ENCODE results near the gene INPP4A.

Gene INPP4A

DNA sequence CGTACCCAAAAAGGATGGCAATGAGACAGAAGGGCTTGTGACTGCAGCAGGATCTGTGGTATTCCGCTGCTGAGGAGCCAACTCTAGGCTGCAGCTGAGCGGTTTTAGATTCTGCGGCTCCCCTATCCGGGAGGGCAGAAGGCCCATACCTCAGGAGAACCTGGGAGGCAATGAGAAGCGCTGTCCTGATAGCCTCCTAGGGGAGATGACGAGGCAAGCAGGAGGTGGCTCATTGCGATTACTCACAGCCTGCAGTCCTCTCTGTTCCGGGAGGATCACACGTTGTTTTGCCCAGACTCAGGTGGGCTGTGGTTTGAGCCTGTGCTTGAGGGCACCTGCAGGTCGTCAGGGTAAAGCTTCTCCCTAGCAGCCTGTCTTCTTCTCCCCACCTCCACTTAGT is 98.6 kb downstream of the INPP4A start:
- H3K9ac ChIP-seq: no peak overlapping the region
- no peaks in the 10 kb centered on the region for H4K20me1 ChIP-seq
- no peaks in the 10 kb centered on the region for H3K9me3 ChIP-seq
- peaks cover 65% of the 10 kb centered on the region for H3K36me3 ChIP-seq
- no peaks in the 10 kb centered on the region for H3K27me3 ChIP-seq
- no peak for TF ChIP-seq Cebpa-rat (IDR thresholded peaks at IDR 0.05)
- H3K4me2 ChIP-seq: no peak overlapping the region
- H3K27ac ChIP-seq: no peak overlapping the region
- peaks cover 23% of the 10 kb centered on the region for H3K4me1 ChIP-seq
- H3K4me3 ChIP-seq: no peak overlapping the region

DNA sequence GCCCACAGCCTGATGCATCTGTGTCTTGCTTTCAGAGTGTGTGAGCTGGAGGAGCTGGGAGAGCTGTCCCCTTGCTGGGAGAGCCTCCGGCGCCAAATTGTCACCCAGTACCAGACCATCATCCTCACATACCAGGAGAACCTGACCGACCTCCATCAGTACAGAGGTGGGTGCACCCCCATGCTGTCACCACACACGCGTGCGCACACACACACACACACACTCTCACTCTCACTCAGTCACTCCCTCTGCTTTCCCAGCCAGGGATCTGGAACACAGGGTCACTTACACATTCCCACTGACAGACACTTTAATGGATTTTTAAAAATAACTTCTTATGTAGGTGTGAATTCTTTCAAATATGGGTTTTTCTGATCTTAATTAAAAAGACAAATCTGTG is 99.2 kb downstream of the INPP4A start:
- Histone ChIP-seq H3K27me3 (no peaks in the 10 kb centered on the region), H3K4me2 (no peak overlapping the region), H3K4me3 (no peak overlapping the region), H3K4me1 (peaks cover 29% of the 10 kb centered on the region), H4K20me1 (no peaks in the 10 kb centered on the region), H3K9ac (no peak overlapping the region), H3K27ac (no peak overlapping the region), H3K36me3 (peaks cover 58% of the 10 kb centered on the region), H3K9me3 (no peaks in the 10 kb centered on the region)
- no peak for TF ChIP-seq Cebpa-rat (IDR thresholded peaks at IDR 0.05)

DNA sequence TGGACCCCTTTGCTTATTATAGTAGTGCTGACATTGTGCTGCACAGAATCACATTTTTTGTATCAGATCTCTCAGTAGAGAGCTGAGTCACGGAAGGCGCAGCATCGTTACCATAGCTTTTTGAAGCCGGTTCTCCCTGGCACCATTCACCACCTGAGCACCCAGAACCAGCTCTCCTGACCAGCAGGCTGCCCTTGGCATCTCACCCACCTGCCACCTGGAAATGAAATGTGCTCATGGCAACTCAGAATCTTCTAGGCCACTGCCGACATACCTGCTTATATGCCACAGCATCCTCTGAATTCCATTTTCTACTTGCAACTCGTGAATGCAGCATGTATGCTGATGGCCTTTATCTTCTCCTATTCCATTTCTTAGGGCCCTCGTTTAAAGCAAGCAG is 100.9 kb downstream of the INPP4A start:
- H3K9me3 ChIP-seq: no peaks in the 10 kb centered on the region
- no peaks in the 10 kb centered on the region for H3K27me3 ChIP-seq
- peaks cover 41% of the 10 kb centered on the region for H3K36me3 ChIP-seq
- H3K4me2 ChIP-seq: no peak overlapping the region
- no peak overlapping the region for H3K27ac ChIP-seq
- no peaks in the 10 kb centered on the region for H4K20me1 ChIP-seq
- no peak overlapping the region for H3K4me3 ChIP-seq
- TF ChIP-seq Cebpa-rat (IDR thresholded peaks at IDR 0.05): no peak
- H3K4me1 ChIP-seq: peaks cover 41% of the 10 kb centered on the region
- no peak overlapping the region for H3K9ac ChIP-seq

DNA sequence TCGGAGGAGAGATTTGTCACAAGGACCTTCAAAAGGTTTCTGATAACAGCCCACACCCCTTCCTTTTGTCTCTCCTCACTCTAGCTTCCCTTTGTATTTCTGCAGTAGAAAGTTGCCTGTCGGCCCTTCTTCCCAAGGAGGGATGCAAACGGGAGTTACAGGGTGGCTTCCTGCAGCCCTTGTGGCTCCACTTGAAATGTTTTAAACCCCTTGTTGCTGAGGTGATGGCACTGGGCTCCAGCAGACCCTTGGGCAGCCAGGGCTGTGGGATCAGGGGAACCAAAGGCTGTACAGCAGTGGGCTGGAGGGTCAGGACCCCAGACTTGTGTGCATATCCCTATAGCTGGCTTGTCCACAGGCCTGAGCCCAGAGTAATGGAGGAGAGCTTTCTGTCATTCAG is 101.5 kb downstream of the INPP4A start:
- H4K20me1 ChIP-seq: no peaks in the 10 kb centered on the region
- H3K36me3 ChIP-seq: peaks cover 40% of the 10 kb centered on the region
- no peaks in the 10 kb centered on the region for H3K27me3 ChIP-seq
- no peak overlapping the region for H3K27ac ChIP-seq
- no peak overlapping the region for H3K4me3 ChIP-seq
- TF ChIP-seq Cebpa-rat (IDR thresholded peaks at IDR 0.05): no peak
- no peaks in the 10 kb centered on the region for H3K9me3 ChIP-seq
- no peak overlapping the region for H3K9ac ChIP-seq
- no peak overlapping the region for H3K4me2 ChIP-seq
- H3K4me1 ChIP-seq: peaks cover 46% of the 10 kb centered on the region

DNA sequence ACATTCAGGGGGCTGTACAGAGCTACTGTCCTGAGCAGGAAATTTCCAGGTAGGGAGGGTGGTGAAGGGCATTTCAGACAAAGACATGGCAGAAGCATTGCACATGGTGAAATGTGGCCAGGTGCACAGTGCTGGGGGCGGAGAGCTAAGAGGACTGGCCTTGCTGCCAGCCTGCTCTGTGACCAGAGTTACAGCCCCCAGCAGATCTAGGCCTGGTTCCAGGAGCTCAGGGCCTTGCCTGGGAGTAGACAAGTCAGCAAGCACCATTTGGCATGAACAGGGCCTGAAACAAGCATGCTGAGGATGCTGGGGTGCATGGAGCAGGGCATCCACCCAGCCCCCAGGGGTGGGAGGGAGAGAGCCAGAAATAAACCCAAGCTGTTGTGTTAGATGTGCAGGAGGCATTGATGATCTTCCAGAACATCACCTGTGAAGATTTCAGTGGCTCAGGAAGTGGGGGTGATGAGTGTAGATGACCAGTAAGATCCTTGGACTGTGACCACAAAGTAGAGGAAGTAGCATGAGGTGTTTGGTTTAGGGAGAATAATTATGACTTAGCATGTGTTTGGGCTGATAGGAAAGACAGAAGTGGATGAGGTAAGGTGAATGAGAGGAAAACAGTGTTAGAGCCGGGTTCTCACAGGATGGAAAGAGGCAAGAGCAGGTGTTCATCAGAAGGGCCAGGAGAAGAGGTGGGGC is 102.6 kb downstream of the INPP4A start:
- no peaks in the 10 kb centered on the region for H3K9me3 ChIP-seq
- peak overlapping the region; percentile 70 for H3K4me2 ChIP-seq
- H3K4me1 ChIP-seq: peaks cover 49% of the 10 kb centered on the region
- 0 out of 2 replicates have a peak overlapping the region, but pooled peaks have one; percentile 35 for H3K27ac ChIP-seq
- no peak for TF ChIP-seq Cebpa-rat (IDR thresholded peaks at IDR 0.05)
- H3K36me3 ChIP-seq: peaks cover 47% of the 10 kb centered on the region
- no peaks in the 10 kb centered on the region for H4K20me1 ChIP-seq
- H3K9ac ChIP-seq: no peak overlapping the region
- no peak overlapping the region for H3K4me3 ChIP-seq
- H3K27me3 ChIP-seq: no peaks in the 10 kb centered on the region

DNA sequence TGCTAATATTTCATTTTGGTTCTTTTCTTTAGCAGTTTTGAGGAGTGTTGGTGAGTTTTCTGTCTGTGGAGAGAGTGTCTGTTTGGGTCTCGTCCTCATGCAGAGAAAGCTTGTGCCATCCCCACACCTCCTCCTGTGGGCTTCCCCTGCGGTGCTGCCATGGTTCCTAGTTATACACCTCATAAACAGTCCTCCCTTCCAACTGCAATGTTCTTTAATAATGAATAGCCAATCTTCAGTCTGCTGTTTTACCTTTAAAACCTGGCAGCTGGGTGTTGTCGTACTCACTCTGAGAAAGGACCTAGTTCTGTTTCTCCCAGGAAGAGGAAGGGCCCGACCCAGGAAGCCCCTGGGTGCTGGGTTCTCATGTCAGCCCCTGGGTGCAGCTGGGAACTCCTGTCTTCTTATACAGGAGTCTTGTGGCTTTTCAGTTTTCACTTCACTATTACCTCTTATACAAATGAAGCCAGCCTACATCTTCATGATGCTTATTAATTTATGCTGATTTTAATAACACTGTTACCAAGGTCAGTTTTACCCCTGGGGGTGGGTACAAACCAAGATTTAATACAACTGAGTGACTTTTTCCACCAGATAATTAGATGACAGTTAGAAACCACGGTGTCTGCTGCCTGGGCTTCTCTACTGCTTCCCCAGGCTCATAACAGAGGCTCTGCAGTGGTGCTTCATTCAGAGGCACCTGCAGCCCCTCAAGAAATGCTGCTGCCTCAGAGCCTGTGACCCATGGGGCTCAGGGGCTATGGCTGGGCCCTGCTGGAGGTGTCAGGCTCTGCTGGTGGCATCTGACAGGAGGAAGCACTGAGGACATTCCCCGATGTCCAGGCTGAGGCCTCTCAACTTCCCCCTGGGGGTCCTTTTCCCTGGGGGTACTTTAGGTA is 104.5 kb downstream of the INPP4A start:
- no peaks in the 10 kb centered on the region for H3K27me3 ChIP-seq
- no peak overlapping the region for H3K4me3 ChIP-seq
- H3K4me2 ChIP-seq: peak overlapping the region; percentile 70
- H3K9me3 ChIP-seq: no peaks in the 10 kb centered on the region
- peaks cover 56% of the 10 kb centered on the region for H3K4me1 ChIP-seq
- H3K36me3 ChIP-seq: peaks cover 53% of the 10 kb centered on the region
- H3K27ac ChIP-seq: peak overlapping the region; percentile 16; the same call in 1 of the 2 replicates
- peak overlapping the region; percentile 7; the same call in 1 of the 2 replicates for H3K9ac ChIP-seq
- no peaks in the 10 kb centered on the region for H4K20me1 ChIP-seq
- no peak for TF ChIP-seq Cebpa-rat (IDR thresholded peaks at IDR 0.05)

DNA sequence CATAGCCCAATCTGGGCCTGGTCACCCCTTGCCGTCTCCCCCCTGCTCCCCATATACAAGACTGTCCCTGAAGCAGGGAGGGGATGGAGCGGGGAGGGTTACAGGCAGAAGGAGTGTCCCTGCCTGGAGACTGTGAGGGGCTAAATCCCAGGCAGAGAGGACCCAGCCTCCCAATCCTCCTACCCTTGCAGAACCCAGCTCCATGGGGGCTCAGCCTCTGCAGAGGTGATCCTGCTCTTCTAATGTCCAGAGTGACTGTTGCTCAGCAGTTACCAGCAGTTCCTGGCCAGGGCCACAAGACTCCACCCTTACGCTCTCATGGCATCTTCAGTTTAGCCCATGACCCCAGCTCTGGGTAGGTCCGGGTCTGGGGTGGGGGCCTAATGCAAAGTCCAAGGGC is 105.5 kb downstream of the INPP4A start:
- Histone ChIP-seq H3K27me3 (no peaks in the 10 kb centered on the region), H3K9ac (no peak overlapping the region), H3K27ac (0 out of 2 replicates have a peak overlapping the region, but pooled peaks have one; percentile 5), H3K4me3 (no peak overlapping the region), H4K20me1 (no peaks in the 10 kb centered on the region), H3K4me2 (no peak overlapping the region), H3K4me1 (peaks cover 54% of the 10 kb centered on the region), H3K9me3 (no peaks in the 10 kb centered on the region), H3K36me3 (peaks cover 56% of the 10 kb centered on the region)
- TF ChIP-seq Cebpa-rat (IDR thresholded peaks at IDR 0.05): no peak

DNA sequence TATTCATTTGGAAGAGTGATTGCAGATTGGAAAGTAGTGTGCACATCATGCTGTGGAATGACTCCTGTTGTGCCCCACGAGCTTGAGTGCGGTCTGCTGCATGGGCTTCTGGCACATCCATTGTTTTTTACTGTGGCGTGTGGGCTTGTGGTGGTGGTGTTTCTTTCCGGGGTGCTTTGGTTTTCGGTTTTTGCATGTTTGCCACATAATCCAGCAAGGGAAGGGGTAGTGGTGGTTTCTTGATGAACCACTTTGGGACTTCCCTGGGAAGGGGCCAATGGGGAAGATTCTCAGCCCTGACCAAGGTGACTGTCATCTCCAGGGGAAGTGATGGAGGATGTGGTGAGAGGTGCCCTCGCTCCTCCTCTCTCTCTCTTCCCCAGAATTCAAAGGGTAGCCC is 106.7 kb downstream of the INPP4A start:
- TF ChIP-seq Cebpa-rat (IDR thresholded peaks at IDR 0.05): no peak
- H3K36me3 ChIP-seq: peaks cover 56% of the 10 kb centered on the region
- no peak overlapping the region for H3K27ac ChIP-seq

DNA sequence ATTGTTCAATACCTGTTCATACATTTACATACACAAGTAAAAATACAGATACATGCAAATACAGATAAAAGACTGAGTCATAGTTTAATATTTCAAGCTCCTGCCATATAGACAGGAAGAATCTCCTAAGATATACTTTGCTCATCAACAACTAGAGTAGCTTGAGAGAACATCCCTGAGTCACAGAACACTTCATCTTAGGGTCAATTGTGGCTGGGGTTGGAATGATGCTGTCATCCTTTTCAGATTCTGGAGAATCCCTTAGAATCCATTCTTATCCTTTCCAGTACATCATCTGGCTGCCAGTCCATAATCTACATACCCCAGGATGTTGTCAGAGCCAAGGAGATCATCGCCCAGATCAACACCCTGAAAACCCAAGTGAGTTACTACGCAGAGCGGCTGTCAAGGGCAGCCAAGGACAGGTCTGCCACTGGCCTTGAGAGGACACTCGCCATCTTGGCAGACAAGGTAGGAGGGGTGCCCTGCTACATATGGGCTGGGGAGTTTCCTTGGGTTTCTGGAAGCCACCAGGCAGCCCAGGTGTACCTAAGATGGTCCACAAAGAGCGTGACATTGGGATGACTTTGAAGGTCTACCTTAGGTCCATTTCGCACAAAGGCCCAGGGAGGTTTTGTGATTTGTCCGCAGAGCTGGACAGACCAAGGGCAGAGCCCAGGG is 108.0 kb downstream of the INPP4A start:
- H3K36me3 ChIP-seq: peaks cover 53% of the 10 kb centered on the region
- H3K4me1 ChIP-seq: peaks cover 55% of the 10 kb centered on the region
- TF ChIP-seq Cebpa-rat (IDR thresholded peaks at IDR 0.05): no peak

More for the DNA sequence above, 106.7 kb downstream of the INPP4A start:
- Histone ChIP-seq H3K9me3 (no peaks in the 10 kb centered on the region), H3K4me2 (peak overlapping the region; percentile 12; the same call in 1 of the 2 replicates), H3K9ac (no peak overlapping the region), H3K27me3 (no peaks in the 10 kb centered on the region; the same call in 1 of the 2 replicates), H3K4me1 (peaks cover 61% of the 10 kb centered on the region), H4K20me1 (no peaks in the 10 kb centered on the region), H3K4me3 (no peak overlapping the region)

More for the DNA sequence above, 108.0 kb downstream of the INPP4A start:
- Histone ChIP-seq H4K20me1 (no peaks in the 10 kb centered on the region), H3K27ac (no peak overlapping the region), H3K9me3 (no peaks in the 10 kb centered on the region), H3K4me3 (no peak overlapping the region), H3K27me3 (no peaks in the 10 kb centered on the region; the same call in 1 of the 2 replicates), H3K4me2 (no peak overlapping the region), H3K9ac (no peak overlapping the region)
